ENCODE data around the gene CLCN1.

CLCN1 gene

GRCh38 chr7:143397710-143398530 lies 82.0 kb downstream of the CLCN1 start:
- DNase-seq (ENCODE audit: low spot score): no peak

GRCh38 chr7:143398616-143399015 lies 82.7 kb downstream of the CLCN1 start:
- no peak for DNase-seq (ENCODE audit: low spot score)

- no peak for DNase-seq (ENCODE audit: low spot score)
Observed at GRCh38 chr7:143399151-143399550, 83.2 kb downstream of the CLCN1 start.

GRCh38 chr7:143399642-143400041 lies 83.7 kb downstream of the CLCN1 start:
- DNase-seq (ENCODE audit: low spot score): no peak

- no peak for DNase-seq (ENCODE audit: low spot score)
Observed at GRCh38 chr7:143401265-143401664, 85.4 kb downstream of the CLCN1 start.

Data from kidney tubule cell (primary cell).